H9 (cell line): ENCODE measurements around the gene DNMBP. TPM values are rescaled to one million over a fixed set of nuclear protein-coding genes. Genes with fewer than 3 reads are reported as not detected.
A peak's percentile ranks its signal among the peaks of the same experiment; 100 is the strongest.

ENCODE experiments used
- DNase-seq: peaks from one replicate; pipeline ENCODE4 v3.0.0-alpha.2; 2017
- H2AFZ ChIP-seq: one replicate; pipeline ENCODE4 v1.6.1; 2013; ENCODE audit warnings: mild to moderate bottlenecking, low read length, control low read depth, moderate library complexity
- H2AK5ac ChIP-seq: 2 replicates; pipeline ENCODE4 v1.6.1; 2013; ENCODE audit warnings: low read length, control low read depth, mixed read lengths; ENCODE audit not compliant: insufficient read length
- H2BK120ac ChIP-seq: one replicate; pipeline ENCODE4 v1.6.1; 2013; ENCODE audit warnings: low read depth, mild to moderate bottlenecking, low read length, control low read depth, inconsistent platforms; ENCODE audit not compliant: poor library complexity, severe bottlenecking
- H2BK12ac ChIP-seq: 2 replicates; pipeline ENCODE4 v1.6.1; 2013; ENCODE audit warnings: low read length, control low read depth, mixed read lengths, low read depth; ENCODE audit not compliant: insufficient read length
- H2BK15ac ChIP-seq: 2 replicates; pipeline ENCODE4 v1.6.1; 2013; ENCODE audit warnings: low read depth, low read length, control low read depth
- H2BK20ac ChIP-seq: one replicate; pipeline ENCODE4 v1.6.1; 2013; ENCODE audit warnings: low read depth, mild to moderate bottlenecking, low read length, control low read depth, inconsistent platforms; ENCODE audit not compliant: poor library complexity, severe bottlenecking
- H2BK5ac ChIP-seq: 2 replicates; pipeline ENCODE4 v1.6.1; 2013; ENCODE audit warnings: low read length, control low read depth, mixed read lengths; ENCODE audit not compliant: insufficient read length
- H3K14ac ChIP-seq: 2 replicates; pipeline ENCODE4 v1.6.1; 2013; ENCODE audit warnings: low read length, control low read depth; ENCODE audit not compliant: insufficient read depth
- H3K18ac ChIP-seq: 2 replicates; pipeline ENCODE4 v1.6.1; 2013; ENCODE audit warnings: low read depth, mild to moderate bottlenecking, mixed read lengths, low read length, control low read depth; ENCODE audit not compliant: insufficient read length
- H3K23ac ChIP-seq: 2 replicates; pipeline ENCODE4 v1.6.1; 2013; ENCODE audit warnings: low read length, control low read depth, mixed read lengths, low read depth; ENCODE audit not compliant: insufficient read length
- H3K23me2 ChIP-seq: 2 replicates; pipeline ENCODE4 v1.6.1; 2013; ENCODE audit warnings: low read depth, mild to moderate bottlenecking, mixed read lengths, low read length, control low read depth; ENCODE audit not compliant: insufficient read length, poor library complexity, severe bottlenecking
- H3K27ac ChIP-seq: 2 replicates; pipeline ENCODE4 v1.5.1; 2013; ENCODE audit warnings: low read length, control low read depth, mixed read lengths, low read depth; ENCODE audit not compliant: insufficient read length
- H3K27me3 ChIP-seq: 2 replicates; pipeline ENCODE4 v1.6.1; 2013; ENCODE audit warnings: low read length, control low read depth, inconsistent platforms; ENCODE audit not compliant: insufficient read depth
- H3K4ac ChIP-seq: 2 replicates; pipeline ENCODE4 v1.6.1; 2013; ENCODE audit warnings: low read depth, mild to moderate bottlenecking, control low read depth, inconsistent platforms, low read length, moderate library complexity
- H3K4me1 ChIP-seq: 2 replicates; pipeline ENCODE4 v1.6.1; 2013; ENCODE audit warnings: low read length, control low read depth, inconsistent platforms; ENCODE audit not compliant: insufficient read depth
- H3K4me2 ChIP-seq: 2 replicates; pipeline ENCODE4 v1.6.1; 2013; ENCODE audit warnings: low read length, control low read depth, mixed read lengths; ENCODE audit not compliant: insufficient read length, insufficient read depth
- H3K56ac ChIP-seq: 2 replicates; pipeline ENCODE4 v1.6.1; 2013; ENCODE audit warnings: low read depth, mild to moderate bottlenecking, mixed read lengths, low read length, control low read depth; ENCODE audit not compliant: insufficient read length
- H3K79me1 ChIP-seq: 2 replicates; pipeline ENCODE4 v1.6.1; 2013; ENCODE audit warnings: low read depth, mild to moderate bottlenecking, moderate library complexity, low read length, control low read depth, inconsistent platforms; ENCODE audit not compliant: insufficient read depth, poor library complexity, severe bottlenecking
- H3K79me2 ChIP-seq: 2 replicates; pipeline ENCODE4 v1.6.1; 2013; ENCODE audit warnings: low read length, control low read depth, inconsistent platforms; ENCODE audit not compliant: insufficient read depth
- H3K9ac ChIP-seq: 2 replicates; pipeline ENCODE4 v1.6.1; 2013; ENCODE audit warnings: low read length, control low read depth, mixed read lengths; ENCODE audit not compliant: insufficient read length; ENCODE audit errors: extremely low read depth
- H3K9me3 ChIP-seq: one replicate; pipeline ENCODE4 v1.6.1; 2013; ENCODE audit warnings: low read depth, low read length, inconsistent platforms; ENCODE audit not compliant: control insufficient read depth
- H3T11ph ChIP-seq: one replicate; pipeline ENCODE4 v1.6.1; 2013; ENCODE audit warnings: mild to moderate bottlenecking, low read length, control low read depth, inconsistent platforms
- H4K20me1 ChIP-seq: one replicate; pipeline ENCODE4 v1.6.1; 2013; ENCODE audit not compliant: control insufficient read depth, insufficient read length, insufficient read depth
- H4K5ac ChIP-seq: 2 replicates; pipeline ENCODE4 v1.6.1; 2013; ENCODE audit warnings: low read depth, mild to moderate bottlenecking, mixed read lengths, low read length, control low read depth; ENCODE audit not compliant: insufficient read length
- H4K8ac ChIP-seq: replicated peaks from 2 replicates; pipeline ENCODE4 v1.6.1; 2013; ENCODE audit warnings: low read length, control low read depth, mixed read lengths, low read depth; ENCODE audit not compliant: insufficient read length
- H4K91ac ChIP-seq: 2 replicates; pipeline ENCODE4 v1.6.1; 2013; ENCODE audit warnings: low read depth, mild to moderate bottlenecking, moderate library complexity, mixed read lengths, low read length, control low read depth; ENCODE audit not compliant: insufficient read length
- H3K27ac Mint-ChIP-seq, 3 experiments: 2 replicates in 2 of 3; 3 replicates in 1 of 3; pipeline ENCODE4 v1.8.0; 2020 to 2021; ENCODE audit warnings: mixed read lengths in 3 of 3, mild to moderate bottlenecking in 1 of 3, moderate library complexity in 1 of 3
- H3K27me3 Mint-ChIP-seq: 2 replicates; pipeline ENCODE4 v1.8.0; 2021; ENCODE audit warnings: low read depth, mild to moderate bottlenecking, moderate library complexity, mixed read lengths
- H3K36me3 Mint-ChIP-seq, 3 experiments: 2 replicates in 2 of 3; 3 replicates in 1 of 3; pipeline ENCODE4 v1.8.0; 2020 to 2021; ENCODE audit warnings: low read depth in 3 of 3, mixed read lengths in 3 of 3; ENCODE audit not compliant: insufficient read depth in 1 of 3
- H3K4me1 Mint-ChIP-seq, 2 experiments: 2 replicates each; pipeline ENCODE4 v1.8.0; 2020; ENCODE audit warnings: mixed read lengths in 2 of 2
- H3K4me3 Mint-ChIP-seq, 2 experiments: 2 replicates in 1 of 2; 3 replicates in 1 of 2; pipeline ENCODE4 v1.8.0; 2020 to 2021; ENCODE audit warnings: mild to moderate bottlenecking in 2 of 2, mixed read lengths in 2 of 2, moderate library complexity in 1 of 2
- H3K9me3 Mint-ChIP-seq, 2 experiments: 2 replicates in 1 of 2; 3 replicates in 1 of 2; pipeline ENCODE4 v1.8.0; 2020; ENCODE audit warnings: mild to moderate bottlenecking in 2 of 2, mixed read lengths in 2 of 2, moderate library complexity in 1 of 2
- CTCF ChIP-seq: fragments of 200-600 bp; sonication (generic); conservative IDR thresholded peaks from 3 replicates; pipeline ENCODE4 v1.8.0; 2021; ENCODE audit warnings: antibody characterized with exemption, mild to moderate bottlenecking
- WGBS: extraction: QIAGEN DNeasy Blood & Tissue Kit; methylation state at CpG from one replicate; pipeline ENCODE4 v1.1.7; 2013; ENCODE audit warnings: missing lambda C conversion rate, low lambda C conversion rate, mixed read lengths; ENCODE audit not compliant: insufficient read length; ENCODE audit errors: extremely low coverage; 5-methylcytosine and 5-hydroxymethylcytosine counted together
- total RNA-seq: library from RNA; stranded (reverse); gene quantifications from 2 replicates; pipeline ENCODE4 v1.2.1, GENCODE V29; 2021

The DNMBP gene
- total RNA-seq, 1 experiment from 2014 or later = 25.6 TPM

- Histone ChIP-seq H3K4ac (no peak overlapping the region), H3K79me2 (no peaks in the 10 kb centered on the region), H2BK5ac (no peak overlapping the region), H3T11ph (peak overlapping the region; percentile 53), H3K23ac (no peak overlapping the region), H3K14ac (no peak overlapping the region), H3K18ac (no peak overlapping the region), H4K20me1 (no peaks in the 10 kb centered on the region), H3K4me2 (no peak overlapping the region), H3K23me2 (no peaks in the 10 kb centered on the region), H3K27me3 (no peaks in the 10 kb centered on the region), H2BK12ac (no peak overlapping the region), H3K9me3 (no peaks in the 10 kb centered on the region), H3K79me1 (no peaks in the 10 kb centered on the region), H4K91ac (no peak overlapping the region), H3K4me1 (peaks cover 12% of the 10 kb centered on the region; the same call in 1 of the 2 replicates), H4K5ac (no peak overlapping the region), H3K56ac (no peak overlapping the region), H2AK5ac (no peak overlapping the region), H3K27ac (no peak overlapping the region), H2BK120ac (no peak overlapping the region), H2BK20ac (no peak overlapping the region), H2AFZ (no peak overlapping the region), H3K9ac (no peak overlapping the region), H4K8ac (no peak overlapping the region), H2BK15ac (no peak overlapping the region)
- H3K36me3 Mint-ChIP-seq = no peaks in the 10 kb centered on the region
- WGBS = no CpG with 5 or more reads among the region's 9 CpGs
- no peak overlapping the region for H3K27ac Mint-ChIP-seq
- no peak for TF ChIP-seq CTCF
- no peak overlapping the region for H3K4me3 Mint-ChIP-seq
- no peak for DNase-seq
- peaks cover 41 to 47% of the 10 kb centered on the region in 2 experiments for H3K4me1 Mint-ChIP-seq
- no peaks in the 10 kb centered on the region for H3K27me3 Mint-ChIP-seq
- no peaks in the 10 kb centered on the region for H3K9me3 Mint-ChIP-seq
Measured at GRCh38 chr10:99929360-99929759, 80.4 kb downstream of the DNMBP start.
